Measurements from ENCODE around the gene NCAM2. TPM values are rescaled to one million over a fixed set of nuclear protein-coding genes. Genes with fewer than 3 reads are reported as not detected.

Gene NCAM2
- total and polyA plus RNA-seq, 2 of the 8 experiments (the other 6 are each of a cell fraction or from before 2014, with no cell fraction given) = 0.14 to 1.1 TPM

DNA sequence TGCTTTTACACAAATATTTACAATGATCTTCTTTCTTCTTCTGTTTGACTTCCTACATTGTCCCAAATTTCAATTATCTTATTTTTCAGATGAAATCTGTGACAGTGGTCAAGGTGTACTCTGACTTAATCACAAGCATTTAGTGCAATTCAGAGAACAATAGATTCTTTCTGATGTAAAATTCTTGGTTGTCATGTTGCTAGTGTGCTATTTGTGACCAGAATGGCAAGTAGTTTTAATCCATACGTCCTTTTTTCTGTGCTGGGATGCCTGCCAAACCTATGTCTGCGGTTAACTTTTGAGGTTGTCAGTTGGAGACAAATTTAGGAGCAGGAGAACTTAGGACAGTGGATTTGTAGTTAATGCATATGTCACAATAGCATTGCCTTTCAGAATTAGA lies 31.0 kb downstream of the NCAM2 start:
- Histone ChIP-seq H3K18ac (ENCODE audit: extremely low read depth, low read length) (no peak overlapping the region), H3K4me1 (replicated peaks in 1 of 4; ENCODE audit: control insufficient read depth in 3 of 4, insufficient read depth in 4 of 4, low read length in 3 of 4) (peaks cover 0 to 2% (median 0%) of the 10 kb centered on the region in 4 experiments; a peak in 1 of 7 replicates), H3K9ac (replicated peaks in 1 of 4; ENCODE audit: extremely low read depth in 1 of 4, low read depth in 3 of 4, low read length in 3 of 4) (no peak overlapping the region), H3K4ac (replicated peaks; ENCODE audit: insufficient read length, low read depth, low read length) (no peak overlapping the region), H2BK15ac (ENCODE audit: low read length) (no peak overlapping the region), H3K27ac (ENCODE audit: low read depth, low read length) (no peak overlapping the region), H2BK120ac (replicated peaks; ENCODE audit: low read depth, low read length) (no peak overlapping the region), H3K23ac (ENCODE audit: insufficient read length) (no peak overlapping the region), H2BK20ac (ENCODE audit: low read length) (no peak overlapping the region), H4K5ac (ENCODE audit: insufficient read length, low read depth, low read length) (no peak overlapping the region), H4K91ac (replicated peaks; ENCODE audit: insufficient read length, low read length) (no peak overlapping the region), H3K23me2 (ENCODE audit: low read depth, low read length) (no peaks in the 10 kb centered on the region), H3K36me3 (ENCODE audit: control insufficient read depth in 2 of 4, insufficient read depth in 4 of 4, low read length in 3 of 4) (no peaks in the 10 kb centered on the region), H4K20me1 (replicated peaks in 1 of 2; ENCODE audit: control insufficient read depth in 1 of 2, insufficient read depth in 2 of 2, low read length in 2 of 2) (no peaks in the 10 kb centered on the region), H2BK5ac (ENCODE audit: low read depth, low read length) (no peak overlapping the region), H3K56ac (replicated peaks; ENCODE audit: insufficient read length, low read depth, low read length) (no peak overlapping the region), H2BK12ac (ENCODE audit: low read depth, low read length) (no peak overlapping the region), H3K79me2 (ENCODE audit: control insufficient read depth in 1 of 2, insufficient read depth in 2 of 2, low read length in 2 of 2) (no peaks in the 10 kb centered on the region), H3K9me3 (ENCODE audit: insufficient read depth in 2 of 2, low read depth in 1 of 2, low read length in 1 of 2) (0 out of 4 replicates have a peak, but pooled peaks cover 0 to 4% of the 10 kb centered on the region in 2 experiments), H3K79me1 (ENCODE audit: low read depth, low read length) (no peaks in the 10 kb centered on the region), H3K4me2 (ENCODE audit: insufficient read depth in 1 of 2, low read depth in 2 of 2, low read length in 2 of 2) (no peak overlapping the region), H3K14ac (ENCODE audit: insufficient read length) (no peak overlapping the region), H3K27me3 (replicated peaks in 1 of 4; ENCODE audit: control insufficient read depth in 3 of 4, extremely low read depth in 1 of 4, insufficient read depth in 3 of 4, low read length in 3 of 4) (no peaks in the 10 kb centered on the region; a peak in 1 of 7 replicates), H2AFZ (ENCODE audit: low read length) (no peak overlapping the region), H2AK5ac (ENCODE audit: low read depth, low read length) (no peak overlapping the region), H4K8ac (ENCODE audit: extremely low read depth, insufficient read depth, low read length) (no peak overlapping the region), H3K4me3 (ENCODE audit: extremely low read depth in 1 of 4, insufficient read depth in 2 of 4, low read depth in 3 of 4, low read length in 4 of 4) (no peak overlapping the region)
- ChIA-PET POLR2A (ENCODE audit: partially characterized antibody) (no interaction called here), CTCF (ENCODE audit: partially characterized antibody) (no interaction called here)
- WGBS, 2 experiments (ENCODE audit: extremely low coverage in 1 of 2, insufficient coverage in 1 of 2, insufficient read length in 1 of 2, insufficient replicate concordance in 2 of 2, low coverage in 1 of 2, low lambda C conversion rate in 2 of 2, missing lambda C conversion rate in 1 of 2) = 58% methylated on average over 2 of the region's 2 CpGs; no CpG with 5 or more reads in 1 of the 2 experiments
- no peak for TF ChIP-seq SP4 (IDR thresholded peaks at IDR 0.05; ENCODE audit: low read length)
- no peak for TF ChIP-seq PHF8 (conservative IDR thresholded peaks at IDR 0.05; ENCODE audit: low read depth, low read length)
- no peak for TF ChIP-seq GTF2F1 (IDR thresholded peaks at IDR 0.05; ENCODE audit: borderline replicate concordance, low read depth, low read length)
- no peak for TF ChIP-seq YY1 (IDR thresholded peaks at IDR 0.05; ENCODE audit: low read depth, low read length)
- TF ChIP-seq POU5F1 (IDR thresholded peaks at IDR 0.05; ENCODE audit: low read depth, low read length) = no peak
- no peak for TF ChIP-seq CHD2 (IDR thresholded peaks at IDR 0.05; ENCODE audit: low read length)
- TF ChIP-seq HDAC6 (IDR thresholded peaks at IDR 0.05; ENCODE audit: low read depth, low read length) = no peak
- TF ChIP-seq BRCA1 (IDR thresholded peaks at IDR 0.05; ENCODE audit: low read depth, low read length) = no peak
- TF ChIP-seq SIRT6 (IDR thresholded peaks at IDR 0.05; ENCODE audit: low read length) = no peak
- TF ChIP-seq TAF1 (IDR thresholded peaks at IDR 0.05; ENCODE audit: low read depth, low read length) = no peak
- no peak for TF ChIP-seq BACH1 (IDR thresholded peaks at IDR 0.05; ENCODE audit: low read length)
- TF ChIP-seq, protein P1, sequence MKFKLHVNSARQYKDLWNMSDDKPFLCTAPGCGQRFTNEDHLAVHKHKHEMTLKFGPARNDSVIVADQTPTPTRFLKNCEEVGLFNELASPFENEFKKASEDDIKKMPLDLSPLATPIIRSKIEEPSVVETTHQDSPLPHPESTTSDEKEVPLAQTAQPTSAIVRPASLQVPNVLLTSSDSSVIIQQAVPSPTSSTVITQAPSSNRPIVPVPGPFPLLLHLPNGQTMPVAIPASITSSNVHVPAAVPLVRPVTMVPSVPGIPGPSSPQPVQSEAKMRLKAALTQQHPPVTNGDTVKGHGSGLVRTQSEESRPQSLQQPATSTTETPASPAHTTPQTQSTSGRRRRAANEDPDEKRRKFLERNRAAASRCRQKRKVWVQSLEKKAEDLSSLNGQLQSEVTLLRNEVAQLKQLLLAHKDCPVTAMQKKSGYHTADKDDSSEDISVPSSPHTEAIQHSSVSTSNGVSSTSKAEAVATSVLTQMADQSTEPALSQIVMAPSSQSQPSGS (IDR thresholded peaks at IDR 0.05; ENCODE audit: low read length) = no peak
- TF ChIP-seq ZNF274 (IDR thresholded peaks at IDR 0.05; ENCODE audit: borderline replicate concordance, extremely low read depth, low read length) = no peak
- no peak for TF ChIP-seq MAFK (IDR thresholded peaks at IDR 0.05; ENCODE audit: low read depth, low read length)
- FAIRE-seq = no peak
- no peak for DNase-seq (ENCODE audit: low read depth in 1 of 2, low spot score in 2 of 2)
